PFSK-1 (cell line): ENCODE data around the gene HEATR5B.

Experiments used
- REST ChIP-seq, 2 experiments: IDR thresholded peaks; 2 replicates each; pipeline versions ENCODE4 v1.6.1 to v1.8.0; 2011 to 2012; ENCODE audit warnings: low read depth in 2 of 2, low read length in 2 of 2, control low read depth in 1 of 2, inconsistent platforms in 1 of 2, mild to moderate bottlenecking in 1 of 2, moderate library complexity in 1 of 2; ENCODE audit not compliant: insufficient read depth in 1 of 2
- TAF1 ChIP-seq: IDR thresholded peaks from 2 replicates; pipeline ENCODE4 v1.6.1; 2012; ENCODE audit warnings: low read length, control low read depth, borderline replicate concordance; ENCODE audit not compliant: insufficient read depth

- TF ChIP-seq TAF1 (no peak), REST (IDR thresholded peaks at IDR 0.05; ENCODE audit: insufficient read depth in 1 of 2, low read depth in 2 of 2, low read length in 2 of 2) (no peak)
Measured at GRCh38 chr2:36941867-36942266, 142.3 kb downstream of the HEATR5B start.
